Testis (tissue), 3 donors: ENCODE data around the gene BTG4. TPM values are rescaled to one million over a fixed set of nuclear protein-coding genes. Genes with fewer than 3 reads are reported as not detected.

ENCODE experiments used
- DNase-seq: peaks from one replicate; pipeline ENCODE4 v3.0.0-alpha.2; 2019
- H3K27ac ChIP-seq, 2 donors: fragments of 200-600 bp; sonication (generic); one replicate each; pipeline ENCODE4 v1.5.1; 2019
- H3K27me3 ChIP-seq: fragments of 200-600 bp; sonication (generic); one replicate; pipeline ENCODE4 v1.5.1; 2019
- H3K36me3 ChIP-seq: fragments of 200-600 bp; sonication (generic); one replicate; pipeline ENCODE4 v1.5.1; 2017; ENCODE audit warnings: low read depth; ENCODE audit errors: missing control alignments
- H3K4me1 ChIP-seq: fragments of 200-600 bp; sonication (generic); one replicate; pipeline ENCODE4 v1.5.1; 2019
- H3K4me3 ChIP-seq, 2 donors: fragments of 200-600 bp; sonication (generic); one replicate each; pipeline ENCODE4 v1.5.1; 2017 to 2019
- H3K9me3 ChIP-seq: fragments of 200-600 bp; sonication (generic); one replicate; pipeline ENCODE4 v1.5.1; 2017
- CTCF ChIP-seq, 3 experiments: fragments of 450-650 bp in 2 of 3; fragments of 200-600 bp in 1 of 3; sonication (generic) in 1 of 3; IDR thresholded peaks; one replicate each; pipeline ENCODE4 v1.5.1; 2016 to 2019; ENCODE audit warnings: antibody characterized with exemption in 3 of 3, mild to moderate bottlenecking in 2 of 3, moderate library complexity in 1 of 3
- POLR2A ChIP-seq: fragments of 450-650 bp; IDR thresholded peaks from one replicate; pipeline ENCODE4 v1.6.1; 2017; ENCODE audit warnings: antibody characterized with exemption, mild to moderate bottlenecking, moderate library complexity
- WGBS, 2 donors: methylation state at CpG; one replicate each; pipeline ENCODE4 v1.1.5; 2018; 5-methylcytosine and 5-hydroxymethylcytosine counted together
- intact Hi-C: fragments of 100-400 bp; cut with DNase I; formaldehyde crosslinking; loops from one replicate; pipeline ENCODE4 v1.15.1; 2023; ENCODE audit warnings: low total_unique reads
- polyA plus RNA-seq: library from polyadenylated mRNA; stranded (reverse); fragments of 350-450 nt; fragmentation: Illumina TruSeq; extraction: RNeasy Lipid Tissue Mini Kit (QIAGEN cat#74804); gene quantifications from one replicate; pipeline ENCODE4 v1.2.3, GENCODE V29; 2014; ENCODE audit warnings: low read depth, low replicate concordance; ENCODE audit not compliant: insufficient read depth
- total RNA-seq, 2 donors: library from RNA; depleted of rRNA; stranded (reverse); fragments of >200 nt; gene quantifications; one replicate each; pipeline ENCODE4 v1.2.3, GENCODE V29; 2016

Gene BTG4
- total and polyA plus RNA-seq, 3 donors from 2014 or later: 8.7 to 36.8 (median 26.6) TPM

DNA sequence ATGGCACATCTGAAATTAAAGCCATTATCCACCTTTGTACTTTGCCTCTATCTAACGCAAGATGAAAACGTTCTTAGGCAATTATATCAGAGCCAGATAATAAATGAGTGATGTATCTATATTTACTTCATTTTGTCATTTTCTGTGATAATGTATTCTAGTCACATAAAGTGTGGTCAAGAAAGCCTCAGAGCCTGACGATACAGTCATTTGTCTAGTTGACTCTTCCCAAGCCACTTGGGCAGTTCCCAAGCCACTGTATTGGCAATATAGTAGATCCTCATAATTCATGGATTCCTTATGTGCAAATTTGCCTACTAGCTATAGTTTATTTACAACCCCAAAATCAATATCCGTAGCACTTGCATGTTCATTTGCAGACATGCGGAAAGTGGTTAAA, 10.2 kb upstream of the BTG4 start:
- 92 to 93% methylated on average over 5 of the region's 5 CpGs for WGBS, 2 donors
- H3K4me1 ChIP-seq: no peaks in the 10 kb centered on the region
- H3K27me3 ChIP-seq: no peaks in the 10 kb centered on the region
- DNase-seq: no peak
- TF ChIP-seq CTCF (IDR thresholded peaks at IDR 0.05) (no peak), POLR2A (no peak)
- intact Hi-C loops: no loop called here
- no peaks in the 10 kb centered on the region for H3K36me3 ChIP-seq
- H3K9me3 ChIP-seq: no peaks in the 10 kb centered on the region
- no peak overlapping the region for H3K27ac ChIP-seq
- no peak overlapping the region for H3K4me3 ChIP-seq

GRCh38 chr11:111521135-111521534, 8.9 kb upstream of the BTG4 start:
- no peaks in the 10 kb centered on the region for H3K27me3 ChIP-seq
- TF ChIP-seq CTCF (IDR thresholded peaks at IDR 0.05): no peak
- no peak for TF ChIP-seq POLR2A
- H3K9me3 ChIP-seq: no peaks in the 10 kb centered on the region
- H3K27ac ChIP-seq: no peak overlapping the region
- no peaks in the 10 kb centered on the region for H3K4me1 ChIP-seq
- WGBS, 2 donors: 65 to 74% methylated on average over 2 of the region's 2 CpGs
- no peak overlapping the region for H3K4me3 ChIP-seq
- no peak for DNase-seq
- H3K36me3 ChIP-seq: no peaks in the 10 kb centered on the region
- intact Hi-C loops: no loop called here

DNA sequence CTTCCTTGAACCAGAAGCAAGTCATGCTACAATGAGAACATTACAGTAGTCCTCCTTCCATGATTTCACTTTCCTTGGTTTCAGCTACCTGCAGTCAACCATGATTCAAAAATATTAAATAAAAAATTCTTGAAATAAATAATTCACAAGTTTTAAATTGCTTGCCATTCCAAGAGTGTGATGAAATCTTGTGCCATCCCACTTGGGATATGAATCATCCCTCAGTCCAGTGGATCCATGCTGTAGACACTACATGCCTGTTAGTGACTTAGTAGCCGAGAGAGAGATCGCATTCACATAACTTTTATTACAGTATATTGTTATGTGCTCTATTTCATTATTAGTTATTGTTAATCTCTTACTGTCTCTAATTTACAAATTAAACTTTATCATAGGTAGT, 8.4 kb upstream of the BTG4 start:
- DNase-seq: no peak
- Histone ChIP-seq H3K9me3 (no peaks in the 10 kb centered on the region), H3K27ac (no peak overlapping the region), H3K4me1 (no peaks in the 10 kb centered on the region), H3K36me3 (no peaks in the 10 kb centered on the region), H3K27me3 (no peaks in the 10 kb centered on the region), H3K4me3 (no peak overlapping the region)
- intact Hi-C loops: no loop called here
- WGBS, 2 donors: 96 to 100% methylated on average over 2 of the region's 2 CpGs
- no peak for TF ChIP-seq POLR2A
- TF ChIP-seq CTCF (IDR thresholded peaks at IDR 0.05): no peak

DNA sequence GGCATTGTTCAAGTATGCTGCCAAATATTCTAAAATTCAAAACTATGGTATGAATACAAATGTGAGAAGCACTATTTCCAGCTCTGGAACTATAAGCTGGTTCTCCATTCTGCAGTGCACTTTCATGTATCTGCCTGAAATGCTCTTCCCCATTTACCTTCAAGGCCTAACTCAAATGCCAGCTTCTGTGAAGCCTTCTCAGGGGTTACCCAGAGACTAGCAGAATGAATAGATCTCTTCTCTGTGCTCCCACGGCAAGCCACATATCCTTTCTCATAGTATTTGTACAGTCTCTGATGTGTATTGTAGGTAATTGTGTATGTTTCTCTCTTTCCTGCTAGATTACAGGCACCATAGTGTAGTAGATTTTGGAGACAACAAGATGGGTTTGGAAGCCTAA, 6.5 kb upstream of the BTG4 start:
- TF ChIP-seq CTCF (IDR thresholded peaks at IDR 0.05) (no peak), POLR2A (no peak)
- intact Hi-C loops: no loop called here
- no peaks in the 10 kb centered on the region for H3K36me3 ChIP-seq
- H3K27ac ChIP-seq: no peak overlapping the region
- no peaks in the 10 kb centered on the region for H3K27me3 ChIP-seq
- H3K4me1 ChIP-seq: no peaks in the 10 kb centered on the region
- no peak for DNase-seq
- H3K4me3 ChIP-seq: no peak overlapping the region
- 75 to 88% methylated on average over 1 of the region's 1 CpG for WGBS, 2 donors
- no peaks in the 10 kb centered on the region for H3K9me3 ChIP-seq

GRCh38 chr11:111515591-111515990, 3.4 kb upstream of the BTG4 start:
- no peaks in the 10 kb centered on the region for H3K27me3 ChIP-seq
- no peak overlapping the region for H3K27ac ChIP-seq
- DNase-seq: no peak
- no peaks in the 10 kb centered on the region for H3K36me3 ChIP-seq
- TF ChIP-seq POLR2A (no peak), CTCF (IDR thresholded peaks at IDR 0.05) (no peak)
- WGBS, 2 donors: 77 to 82% methylated on average over 2 of the region's 2 CpGs
- H3K4me1 ChIP-seq: no peaks in the 10 kb centered on the region
- no peaks in the 10 kb centered on the region for H3K9me3 ChIP-seq
- H3K4me3 ChIP-seq: no peak overlapping the region
- intact Hi-C loops: no loop called here
